ENCODE data around the gene PSMD2. TPM values are rescaled to one million over a fixed set of nuclear protein-coding genes. Genes with fewer than 3 reads are reported as not detected.

PSMD2 gene
- total and polyA plus RNA-seq, 11 donors, result 82.3 to 443 (median 232) TPM

DNA sequence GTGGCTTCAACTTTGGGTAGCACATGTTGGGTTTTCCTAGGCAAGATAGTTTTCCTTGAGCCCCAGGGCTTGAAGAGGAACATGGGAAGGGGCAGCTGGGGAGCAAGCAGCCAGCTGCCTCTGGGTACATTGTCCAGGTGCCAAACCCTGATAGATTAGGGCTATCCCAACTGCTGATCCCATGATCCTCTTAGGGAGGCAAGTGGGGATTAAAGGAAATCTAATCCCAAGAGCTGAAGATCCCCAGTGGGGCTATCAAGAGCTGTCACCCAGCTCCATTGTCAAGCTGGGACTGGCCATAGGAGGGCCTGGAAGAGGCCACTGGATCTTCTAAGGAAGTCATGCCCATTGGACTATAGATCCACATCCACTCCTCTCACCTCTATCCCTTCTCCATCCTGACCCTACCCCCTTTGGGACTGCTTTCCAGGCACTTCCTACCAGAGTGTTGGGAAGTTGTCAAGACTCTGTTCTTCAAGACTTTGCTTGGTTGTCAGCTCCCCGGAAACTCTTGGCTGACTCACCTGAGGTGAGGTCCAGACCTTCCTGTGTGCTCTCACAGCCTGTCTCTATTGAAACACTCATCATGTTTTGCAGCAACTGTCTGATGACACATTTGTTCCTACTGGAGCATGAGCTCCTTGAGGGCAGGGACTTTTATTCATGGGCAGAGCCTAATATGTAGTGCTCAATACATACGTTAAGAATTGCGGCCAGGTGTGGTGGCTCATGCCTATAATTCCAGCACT is 43.6 kb upstream of the PSMD2 start:
- Histone ChIP-seq H3K27ac (no peak overlapping the region), H3K9me3 (no peaks in the 10 kb centered on the region), H3K4me1 (peaks cover 0 to 12% (median 6%) of the 10 kb centered on the region in 12 donors), H3K4me3 (no peak overlapping the region), H3K27me3 (peaks cover 0 to 21% (median 5%) of the 10 kb centered on the region in 9 donors), H3K36me3 (no peaks in the 10 kb centered on the region)
- ATAC-seq (no peak), DNase-seq (no peak)
- no peak for TF ChIP-seq CTCF (IDR thresholded peaks at IDR 0.05)
- WGBS, 4 donors, result 89 to 98% (median 94%) methylated on average over 3 of the region's 3 CpGs
- intact Hi-C loops (cut with DNase I), result loop anchor here in 2 of 10 donors (10.0 kb wide), 1 partner anchor 361 kb away; no protein-coding TSS in a partner anchor

DNA sequence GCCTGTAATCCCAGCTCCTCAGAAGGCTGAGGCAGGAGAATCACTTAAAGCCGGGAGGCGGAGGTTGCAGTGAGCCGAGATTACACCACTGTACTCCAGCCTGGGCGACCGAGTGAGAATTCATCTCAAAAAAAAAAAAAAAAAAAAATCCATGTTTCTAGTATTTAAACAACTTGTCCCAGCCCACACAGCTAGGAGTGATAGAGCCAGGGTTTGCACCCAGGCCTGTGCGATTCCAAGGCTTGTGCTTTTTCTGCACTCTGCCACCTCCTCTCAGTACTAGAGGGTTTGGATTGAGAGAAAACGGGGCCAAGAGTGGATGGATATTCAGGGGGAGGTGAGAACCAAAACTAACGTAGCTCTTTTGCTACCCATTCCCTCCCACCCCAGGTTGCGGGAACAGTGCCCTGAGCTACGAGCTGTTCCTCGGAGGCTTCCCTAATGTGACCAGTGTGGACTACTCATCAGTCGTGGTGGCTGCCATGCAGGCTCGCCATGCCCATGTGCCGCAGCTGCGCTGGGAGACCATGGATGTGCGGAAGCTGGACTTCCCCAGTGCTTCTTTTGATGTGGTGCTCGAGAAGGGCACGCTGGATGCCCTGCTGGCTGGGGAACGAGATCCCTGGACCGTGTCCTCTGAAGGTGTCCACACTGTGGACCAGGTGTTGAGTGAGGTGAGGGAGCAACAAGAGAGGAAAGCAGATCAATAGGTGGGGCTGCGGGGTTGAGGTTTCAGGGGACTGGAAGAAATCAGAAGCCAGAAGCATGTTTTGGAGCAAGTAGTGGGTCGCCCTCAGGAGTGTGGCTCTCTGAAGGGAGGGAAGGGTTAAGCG is 41.7 kb upstream of the PSMD2 start:
- intact Hi-C loops (cut with DNase I), result loop anchor here in 2 of 10 donors (10.0 kb wide), 1 partner anchor 362 kb away; no protein-coding TSS in a partner anchor
- TF ChIP-seq CTCF (IDR thresholded peaks at IDR 0.05), result no peak
- TF ChIP-seq POLR2A (IDR thresholded peaks at IDR 0.05), result no peak
- Histone ChIP-seq H3K27ac (no peak overlapping the region), H3K27me3 (peaks cover 0 to 36% (median 19%) of the 10 kb centered on the region in 9 donors), H3K36me3 (no peaks in the 10 kb centered on the region), H3K4me3 (no peak overlapping the region), H3K4me1 (peaks cover 5 to 28% (median 18%) of the 10 kb centered on the region in 12 donors), H3K9me3 (no peaks in the 10 kb centered on the region)
- DNase-seq, result no peak
- no peak for ATAC-seq
- WGBS, 4 donors, result 90 to 93% (median 91%) methylated on average over 23 of the region's 23 CpGs

GRCh38 chr3:184258926-184259325 is 40.1 kb upstream of the PSMD2 start:
- TF ChIP-seq CTCF (IDR thresholded peaks at IDR 0.05) (no peak), POLR2A (IDR thresholded peaks at IDR 0.05) (no peak)
- peaks cover 0 to 53% (median 33%) of the 10 kb centered on the region in 9 donors for H3K27me3 ChIP-seq
- intact Hi-C loops (cut with DNase I), result loop anchor here in 2 of 10 donors (10.0 kb wide), 1 partner anchor 364 kb away; no protein-coding TSS in a partner anchor
- H3K27ac ChIP-seq, result no peak overlapping the region
- WGBS, 4 donors, result 83 to 92% (median 89%) methylated on average over 5 of the region's 5 CpGs
- no peaks in the 10 kb centered on the region for H3K9me3 ChIP-seq
- peaks cover 8 to 35% (median 22%) of the 10 kb centered on the region in 12 donors for H3K4me1 ChIP-seq
- DNase-seq (no peak), ATAC-seq (no peak)
- no peak overlapping the region for H3K4me3 ChIP-seq
- H3K36me3 ChIP-seq, result no peaks in the 10 kb centered on the region

All from heart left ventricle (tissue), 16 donors.